HepG2 (cell line): ENCODE data around the gene ZDHHC21. TPM values are rescaled to one million over a fixed set of nuclear protein-coding genes. Genes with fewer than 3 reads are reported as not detected.

Source experiments
- ATAC-seq: fragments of 200-7000 bp; cut with Tn5 transposase; 3 replicates; pipeline ENCODE4 v1.9.1; 2020; ENCODE audit warnings: mild to moderate bottlenecking, moderate library complexity
- BruUV-seq: library from RNA; stranded (reverse); fragments of 400-500 nt; replicated peaks from 2 replicates; lab custom pipeline; 2021; lab: Mats Ljungman, UMichigan
- CTCF ChIA-PET: fragments of 300-600 bp; formaldehyde crosslinking; extraction: SDS; loops from one replicate; lab custom pipeline; 2021; ENCODE audit warnings: low total read pairs, inconsistent platforms, low intra/inter-chr PET ratio; lab: Yijun Ruan, JAX
- POLR2A ChIA-PET: fragments of 350-600 bp; sonication (Branson Sonifier 250); formaldehyde crosslinking; loops from one replicate; lab custom pipeline; 2020; ENCODE audit warnings: antibody characterized with exemption, inconsistent platforms; lab: Yijun Ruan, JAX
- DNase-seq: peaks from one replicate; pipeline ENCODE4 v3.0.0-alpha.2; 2015; ENCODE audit warnings: low spot score
- FAIRE-seq: peaks from 3 replicates; lab custom pipeline; 2011; peaks lifted over from hg19 to GRCh38; lab: Jason Lieb, UNC
- H2AFZ ChIP-seq: one replicate; pipeline ENCODE4 v1.6.1; 2011; ENCODE audit warnings: low read length, inconsistent platforms
- H3K27ac ChIP-seq: fragments of 300-600 bp; 3 replicates; pipeline ENCODE4 v1.8.0; 2011; ENCODE audit warnings: mixed run types, mild to moderate bottlenecking, mixed read lengths, low read length, inconsistent platforms; ENCODE audit not compliant: insufficient read depth; ENCODE audit errors: extremely low read length
- H3K27me3 ChIP-seq, 2 experiments: fragments of 200-600 bp in 1 of 2; 2 replicates in 1 of 2; 3 replicates in 1 of 2; pipeline versions ENCODE4 v1.6.0 to v1.8.0; 2011; ENCODE audit warnings: low read length in 2 of 2, mild to moderate bottlenecking in 2 of 2, moderate library complexity in 2 of 2, inconsistent platforms in 1 of 2; ENCODE audit not compliant: insufficient read depth in 2 of 2, control insufficient read depth in 1 of 2
- H3K36me3 ChIP-seq, 2 experiments: fragments of 200-600 bp in 1 of 2; replicated peaks in 1 of 2; 2 replicates in 1 of 2; 3 replicates in 1 of 2; pipeline versions ENCODE4 v1.5.1 to v1.8.0; 2011; ENCODE audit warnings: low read length in 2 of 2, inconsistent platforms in 1 of 2; ENCODE audit not compliant: insufficient read depth in 2 of 2, control insufficient read depth in 1 of 2
- H3K4me1 ChIP-seq: 2 replicates; pipeline ENCODE4 v1.5.1; 2012; ENCODE audit warnings: low read length, inconsistent platforms; ENCODE audit not compliant: insufficient read depth
- H3K4me2 ChIP-seq: 2 replicates; pipeline ENCODE4 v1.6.0; 2011; ENCODE audit warnings: low read depth, low read length, inconsistent platforms
- H3K4me3 ChIP-seq, 3 experiments: fragments of 200-600 bp in 1 of 3; sonication (generic), shearing (Covaris generic) in 1 of 3; replicated peaks in 1 of 3; 2 replicates each; pipeline ENCODE4 v1.5.1; 2011 to 2016; ENCODE audit warnings: low read length in 3 of 3, inconsistent platforms in 2 of 3, low read depth in 2 of 3, mild to moderate bottlenecking in 2 of 3, control low read depth in 1 of 3, mixed read lengths in 1 of 3; ENCODE audit not compliant: insufficient read depth in 1 of 3
- H3K79me2 ChIP-seq: one replicate; pipeline ENCODE4 v1.6.1; 2011; ENCODE audit warnings: low read length, inconsistent platforms; ENCODE audit not compliant: insufficient read depth
- H3K9ac ChIP-seq: 2 replicates; pipeline ENCODE4 v1.6.0; 2011; ENCODE audit warnings: mild to moderate bottlenecking, low read depth, low read length, inconsistent platforms; ENCODE audit not compliant: insufficient read depth
- H3K9me3 ChIP-seq: 2 replicates; pipeline ENCODE4 v1.5.1; 2012; ENCODE audit warnings: mild to moderate bottlenecking, low read length
- H4K20me1 ChIP-seq: 2 replicates; pipeline ENCODE4 v1.6.0; 2011; ENCODE audit warnings: inconsistent platforms, mild to moderate bottlenecking, low read length, moderate library complexity; ENCODE audit not compliant: insufficient read depth
- NFE2 ChIP-seq: sonication (generic); formaldehyde crosslinking; IDR thresholded peaks from 2 replicates; pipeline ENCODE4 v1.4.0; 2020; ENCODE audit warnings: missing genetic modification reagents
- NR3C1 ChIP-seq: sonication (generic); formaldehyde crosslinking; IDR thresholded peaks from 2 replicates; pipeline ENCODE4 v1.4.0; 2020; ENCODE audit warnings: missing genetic modification reagents
- ZNF329 ChIP-seq: sonication (generic); formaldehyde crosslinking; IDR thresholded peaks from 2 replicates; pipeline ENCODE4 v1.9.0; 2021; ENCODE audit warnings: low read depth, mild to moderate bottlenecking, missing genetic modification reagents
- ZNF513 ChIP-seq: sonication (generic); formaldehyde crosslinking; conservative IDR thresholded peaks from 2 replicates; pipeline ENCODE4 v1.5.0; 2020; ENCODE audit warnings: missing genetic modification reagents
- ZNF7 ChIP-seq: IDR thresholded peaks from 2 replicates; pipeline ENCODE4 v1.6.1; 2016; ENCODE audit warnings: missing biosample characterization, missing genetic modification reagents
- WGBS: methylation state at CpG from one replicate; pipeline ENCODE4 v1.1.6; 2017; ENCODE audit warnings: low lambda C conversion rate; 5-methylcytosine and 5-hydroxymethylcytosine counted together
- in situ Hi-C: cut with HindIII; loops from 2 replicates; pipeline ENCODE4 v1.10.0; 2017; ENCODE audit warnings: low pct_unique_long_range_greater_than_20kb; ENCODE audit not compliant: extremely low pct_ligation_motif_present
- intact Hi-C: fragments of 100-400 bp; cut with micrococcal nuclease; formaldehyde crosslinking; loops from one replicate; pipeline ENCODE4 v1.10.0; 2022; ENCODE audit not compliant: unreplicated experiment
- polyA plus RNA-seq, 8 experiments: library from polyadenylated mRNA; depleted of rRNA in 3 of 8; stranded (reverse) in 7 of 8; unstranded in 1 of 8; fragments of >200 nt; fragmentation: Illumina TruSeq in 4 of 8; extraction: Trizol in 4 of 8; gene quantifications; 2 replicates each; pipeline versions ENCODE4 v1.2.1 to v1.2.3, GENCODE V29; 2011 to 2016; ENCODE audit warnings: low read depth in 4 of 8, missing spikeins in 1 of 8, mixed read lengths in 1 of 8; ENCODE audit not compliant: insufficient read depth in 1 of 8
- total RNA-seq, 5 experiments: library from RNA; depleted of rRNA; stranded (reverse); fragments of >200 nt; fragmentation: Illumina TruSeq; extraction: Trizol; gene quantifications; 2 replicates each; pipeline ENCODE4 v1.2.3, GENCODE V29; 2016; ENCODE audit warnings: low read depth in 1 of 5

ZDHHC21 gene
- total and polyA plus RNA-seq, 2 of the 13 experiments (the other 11 are each of a cell fraction or from before 2014, with no cell fraction given), result 2.4 to 3.7 TPM

- intact Hi-C loops, result no loop called here
- in situ Hi-C loops, result no loop called here
Measured at GRCh38 chr9:14640967-14641366, 52.3 kb downstream of the ZDHHC21 start.

GRCh38 chr9:14640294-14640693 is 52.9 kb downstream of the ZDHHC21 start:
- CTCF ChIA-PET, result no interaction called here
- no peak overlapping the region for H3K4me2 ChIP-seq
- no peak for FAIRE-seq

More at GRCh38 chr9:14640967-14641366, 52.3 kb downstream of the ZDHHC21 start:
- POLR2A ChIA-PET, result no interaction called here
- DNase-seq (no peak), ATAC-seq (no peak), FAIRE-seq (no peak)
- TF ChIP-seq NR3C1 (CRISPR knock-in tag), result no peak
- TF ChIP-seq ZNF7, result no peak
- H3K79me2 ChIP-seq, result no peaks in the 10 kb centered on the region
- H3K9ac ChIP-seq, result no peak overlapping the region
- no peak overlapping the region for H2AFZ ChIP-seq
- H3K4me3 ChIP-seq, result no peak overlapping the region
- no TSS peak for BruUV-seq
- CTCF ChIA-PET, result no interaction called here
- no peaks in the 10 kb centered on the region for H3K36me3 ChIP-seq
- no peak overlapping the region for H3K27ac ChIP-seq
- H3K4me2 ChIP-seq, result no peak overlapping the region
- H4K20me1 ChIP-seq, result no peaks in the 10 kb centered on the region
- no peaks in the 10 kb centered on the region for H3K27me3 ChIP-seq
- H3K9me3 ChIP-seq, result no peaks in the 10 kb centered on the region
- H3K4me1 ChIP-seq, result no peaks in the 10 kb centered on the region
- 85% methylated on average over 1 of the region's 1 CpG for WGBS

More at GRCh38 chr9:14640294-14640693, 52.9 kb downstream of the ZDHHC21 start:
- Histone ChIP-seq H3K27ac (no peak overlapping the region), H4K20me1 (no peaks in the 10 kb centered on the region), H2AFZ (no peak overlapping the region), H3K9ac (no peak overlapping the region), H3K36me3 (no peaks in the 10 kb centered on the region), H3K4me1 (no peaks in the 10 kb centered on the region), H3K9me3 (no peaks in the 10 kb centered on the region), H3K27me3 (no peaks in the 10 kb centered on the region), H3K79me2 (no peaks in the 10 kb centered on the region), H3K4me3 (no peak overlapping the region)
- 96% methylated on average over 2 of the region's 2 CpGs for WGBS
- TF ChIP-seq ZNF329 (CRISPR knock-in tag) (no peak), NFE2 (CRISPR knock-in tag) (no peak), ZNF513 (CRISPR knock-in tag) (no peak)
- no peak for DNase-seq
- no peak for ATAC-seq
- intact Hi-C loops (no loop called here), in situ Hi-C loops (no loop called here)
- POLR2A ChIA-PET, result no interaction called here
- no TSS peak for BruUV-seq
